Cardiac fibroblast (primary cell): ENCODE data around the gene GUCY2D.
"Not testable (repeated sequence)": the region's sequence is repeated elsewhere in the genome, so short reads cannot be mapped to it uniquely, and the experiment has no call there.

Experiments used
- DNase-seq, 2 donors: peaks; one replicate each; pipeline versions ENCODE4 v3.0.0 to v3.0.0-alpha.2; 2010; ENCODE audit warnings: low read depth in 2 of 2
- H3K4me3 ChIP-seq, 2 donors: replicated peaks in 1 of 2; 1 replicate in 1 of 2; 2 replicates in 1 of 2; pipeline ENCODE4 v1.5.1; 2011; ENCODE audit warnings: low read depth in 2 of 2, low read length in 2 of 2, mild to moderate bottlenecking in 2 of 2, moderate library complexity in 1 of 2
- TF ChIP-seq, protein P1 (sequence below): IDR thresholded peaks from one replicate; pipeline ENCODE4 v1.5.1; 2011; ENCODE audit warnings: low read depth, mild to moderate bottlenecking, low read length, inconsistent platforms

The GUCY2D gene

DNA sequence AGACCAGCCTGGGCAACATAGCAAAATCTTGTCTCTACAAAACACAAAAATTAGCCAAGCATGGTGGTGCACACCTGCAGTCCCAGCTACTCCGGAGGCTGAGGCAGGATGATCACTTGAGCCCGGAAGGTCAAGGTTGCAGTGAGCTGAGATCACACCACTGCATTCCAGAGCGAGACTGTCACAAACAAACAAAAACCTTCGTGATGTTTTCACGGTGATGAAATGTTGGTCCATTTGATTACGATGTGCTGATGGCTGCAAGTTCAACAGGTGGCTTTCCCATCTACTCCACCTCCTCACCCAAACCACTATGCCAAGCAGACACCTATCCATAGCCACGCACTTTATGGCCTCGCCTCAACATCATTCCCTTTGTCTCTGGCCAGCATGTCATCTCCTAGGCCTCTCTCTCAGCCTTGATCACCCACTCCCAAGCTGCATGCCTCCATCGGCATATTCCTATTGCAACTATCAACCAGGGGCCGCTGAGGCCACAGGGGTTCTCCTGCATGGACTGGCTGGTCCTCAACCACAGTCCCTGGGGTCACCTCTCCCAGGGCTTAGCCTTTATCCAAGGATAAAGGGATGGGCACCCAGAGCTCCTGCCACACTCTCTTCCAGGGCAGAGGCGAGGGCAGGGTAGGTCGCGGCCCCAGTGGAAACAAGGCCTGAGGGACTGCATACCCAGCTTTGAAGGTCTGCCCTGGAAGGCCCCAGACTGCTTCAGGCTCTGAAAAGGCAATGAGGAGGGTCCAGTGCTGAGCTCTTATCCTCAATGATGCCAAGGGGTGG lies 19.3 kb downstream of the GUCY2D start:
- DNase-seq = no peak
- H3K4me3 ChIP-seq = no peak overlapping the region
- TF ChIP-seq, protein P1, sequence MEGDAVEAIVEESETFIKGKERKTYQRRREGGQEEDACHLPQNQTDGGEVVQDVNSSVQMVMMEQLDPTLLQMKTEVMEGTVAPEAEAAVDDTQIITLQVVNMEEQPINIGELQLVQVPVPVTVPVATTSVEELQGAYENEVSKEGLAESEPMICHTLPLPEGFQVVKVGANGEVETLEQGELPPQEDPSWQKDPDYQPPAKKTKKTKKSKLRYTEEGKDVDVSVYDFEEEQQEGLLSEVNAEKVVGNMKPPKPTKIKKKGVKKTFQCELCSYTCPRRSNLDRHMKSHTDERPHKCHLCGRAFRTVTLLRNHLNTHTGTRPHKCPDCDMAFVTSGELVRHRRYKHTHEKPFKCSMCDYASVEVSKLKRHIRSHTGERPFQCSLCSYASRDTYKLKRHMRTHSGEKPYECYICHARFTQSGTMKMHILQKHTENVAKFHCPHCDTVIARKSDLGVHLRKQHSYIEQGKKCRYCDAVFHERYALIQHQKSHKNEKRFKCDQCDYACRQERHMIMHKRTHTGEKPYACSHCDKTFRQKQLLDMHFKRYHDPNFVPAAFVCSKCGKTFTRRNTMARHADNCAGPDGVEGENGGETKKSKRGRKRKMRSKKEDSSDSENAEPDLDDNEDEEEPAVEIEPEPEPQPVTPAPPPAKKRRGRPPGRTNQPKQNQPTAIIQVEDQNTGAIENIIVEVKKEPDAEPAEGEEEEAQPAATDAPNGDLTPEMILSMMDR = no peak

DNA sequence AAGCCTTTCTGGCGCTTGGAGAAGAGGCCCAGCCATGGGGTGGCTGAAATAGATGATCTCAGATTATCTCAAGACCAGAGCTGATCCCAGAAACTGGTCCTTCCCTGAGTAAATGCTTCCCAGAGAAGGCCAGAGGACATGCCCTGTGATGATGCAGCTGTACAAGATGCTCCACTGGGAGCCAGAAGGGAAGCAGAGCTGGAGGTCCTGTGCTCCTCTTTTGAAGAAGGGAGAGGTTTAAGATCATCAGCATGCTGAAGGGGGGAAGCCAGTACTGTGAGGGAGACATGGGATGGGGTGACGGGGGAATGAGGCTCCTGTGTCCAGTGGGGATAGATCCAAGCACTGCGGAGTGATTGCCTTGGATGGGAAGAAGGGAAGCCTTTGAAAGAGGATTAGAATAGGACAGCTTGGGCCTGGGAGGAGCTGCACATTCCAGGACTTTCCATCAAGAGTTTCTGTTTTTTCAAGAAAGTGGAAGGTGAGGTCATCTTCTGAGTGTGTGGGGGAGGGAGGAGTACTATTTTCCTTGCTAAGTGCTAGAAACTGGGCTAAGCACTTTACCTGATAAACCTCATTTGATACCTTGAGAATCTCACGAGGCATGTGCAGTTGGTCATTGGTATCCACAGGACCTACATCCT lies 20.1 kb downstream of the GUCY2D start:
- TF ChIP-seq, protein P1 = no peak
- no peak overlapping the region for H3K4me3 ChIP-seq
- peak in 1 of 2 donors; percentile 47 for DNase-seq

DNA sequence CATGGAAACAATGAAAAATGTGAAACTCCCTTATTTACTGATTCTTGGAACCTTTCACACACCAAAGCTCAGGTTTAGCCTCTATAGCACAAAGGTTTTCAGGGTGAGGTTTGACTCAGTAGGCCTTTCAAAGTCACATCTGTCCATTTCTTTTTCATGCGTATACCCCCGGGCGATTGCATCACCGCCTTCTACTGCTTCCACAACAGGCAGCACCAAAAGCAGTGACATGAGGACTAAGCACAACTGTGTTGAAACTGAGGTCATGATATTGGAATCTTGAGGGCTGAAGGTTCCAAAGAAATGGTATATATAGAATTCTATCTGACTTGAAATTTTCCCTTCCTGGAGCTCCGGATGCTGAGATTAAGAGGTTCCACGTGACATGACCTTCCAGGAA lies 21.7 kb downstream of the GUCY2D start:
- not testable (repeated sequence) for H3K4me3 ChIP-seq
- DNase-seq = peak; percentile 41 to 64

DNA sequence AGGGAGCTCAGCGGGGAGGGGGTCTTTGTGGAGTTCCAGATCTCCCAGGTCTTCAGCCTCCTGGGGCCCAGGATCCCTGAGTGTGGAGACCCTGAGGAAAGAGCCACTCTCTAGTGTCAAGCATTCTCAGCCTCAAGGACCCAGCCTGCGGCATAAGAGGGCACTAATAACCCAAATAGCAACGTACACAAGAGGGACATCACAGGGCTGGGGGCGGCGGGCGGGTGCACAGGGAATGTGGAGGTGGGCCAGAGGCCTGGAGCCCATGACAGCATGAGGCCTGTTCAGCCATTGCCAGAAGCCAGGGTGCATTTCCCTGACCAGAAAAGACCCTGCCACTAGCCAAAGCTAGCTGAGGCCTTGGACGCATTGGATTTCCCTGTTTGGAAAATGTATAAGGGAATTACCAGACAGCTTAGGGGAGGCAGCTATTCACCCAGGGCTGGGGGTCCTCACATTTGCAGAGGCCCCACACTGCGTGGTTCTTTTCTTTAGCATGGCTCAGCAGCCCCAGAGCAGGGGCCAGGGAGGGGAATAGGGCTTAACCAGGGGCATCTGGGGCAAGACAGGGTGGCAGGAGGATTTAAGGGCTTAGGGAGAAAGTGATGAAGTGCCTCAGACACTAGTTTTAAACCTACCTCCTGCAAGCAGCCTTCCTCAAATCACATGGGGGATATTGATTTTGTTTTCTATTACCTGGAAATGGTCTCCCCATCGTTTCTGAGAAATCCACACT lies 22.9 kb downstream of the GUCY2D start:
- H3K4me3 ChIP-seq = no peak overlapping the region
- DNase-seq = no peak
- TF ChIP-seq, protein P1 = no peak

DNA sequence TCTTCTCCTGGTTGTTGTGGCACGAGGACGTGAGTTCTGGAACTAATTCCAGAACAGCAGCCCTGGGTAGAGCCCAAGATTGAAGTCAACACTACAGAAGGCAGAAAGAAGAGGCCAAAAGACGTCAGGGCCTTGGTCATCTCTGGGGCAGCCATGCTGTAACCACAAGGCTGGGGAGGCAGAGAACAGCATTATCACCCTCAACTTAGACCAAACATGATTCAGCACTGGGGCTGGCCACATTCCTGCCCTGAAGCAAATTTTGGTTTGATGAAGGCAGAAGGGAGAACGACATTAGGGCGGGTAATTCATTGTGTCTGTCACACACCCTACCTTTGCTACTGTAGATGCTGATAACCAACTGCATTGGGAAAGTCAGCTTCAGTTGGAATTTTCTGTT lies 26.7 kb downstream of the GUCY2D start:
- TF ChIP-seq, protein P1 = no peak
- no peak overlapping the region for H3K4me3 ChIP-seq
- peak; percentile 9 to 31 for DNase-seq

DNA sequence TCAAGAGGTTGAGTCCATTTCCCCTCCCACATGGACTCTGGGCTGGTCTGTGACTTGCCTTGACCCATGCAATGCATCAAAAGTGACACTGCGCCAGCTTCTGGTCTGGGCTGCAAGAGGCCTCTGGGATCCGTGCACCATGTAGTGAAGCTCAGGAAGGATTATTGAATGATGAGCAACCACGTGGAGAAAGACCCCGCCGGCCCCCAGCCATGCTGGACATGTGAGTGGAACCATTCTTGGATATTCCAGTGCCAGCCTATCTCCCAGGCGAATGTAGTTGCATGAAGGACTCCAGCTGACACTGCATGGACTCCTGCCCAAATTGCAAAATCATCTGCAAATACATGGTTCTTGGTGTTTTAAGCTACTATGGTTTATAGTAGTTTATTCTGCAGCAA lies 28.8 kb downstream of the GUCY2D start:
- no peak overlapping the region for H3K4me3 ChIP-seq
- TF ChIP-seq, protein P1 = no peak
- peak in 1 of 2 donors; percentile 30 for DNase-seq

DNA sequence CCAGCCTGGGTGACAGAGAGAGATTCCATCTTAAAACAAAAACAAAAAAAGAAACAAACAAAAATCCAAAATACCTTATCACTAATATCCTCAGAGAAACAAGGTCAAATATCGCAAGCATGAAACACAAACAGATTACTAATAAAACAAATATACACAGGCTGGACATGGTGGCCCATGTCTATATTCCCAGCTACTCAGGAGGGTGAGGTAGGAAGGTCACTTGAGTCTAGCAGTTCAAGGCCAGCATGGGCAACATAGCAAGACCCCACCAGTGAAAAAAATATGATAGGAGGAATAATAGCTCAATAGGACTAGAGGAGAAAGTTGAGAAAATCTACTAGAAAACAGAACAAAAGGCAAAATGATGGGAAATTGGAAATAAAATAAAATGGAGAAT lies 29.5 kb downstream of the GUCY2D start:
- TF ChIP-seq, protein P1 = no peak
- no peak for DNase-seq

More for the DNA sequence above, 29.5 kb downstream of the GUCY2D start:
- H3K4me3 ChIP-seq = no peak overlapping the region
